Muscle of back (tissue), 11 donors: ENCODE results near the gene CEBPE. TPM values are rescaled to one million over a fixed set of nuclear protein-coding genes. Genes with fewer than 3 reads are reported as not detected.
A peak's percentile ranks its signal among the peaks of the same experiment; 100 is the strongest.
"Not testable (repeated sequence)": the region's sequence is repeated elsewhere in the genome, so short reads cannot be mapped to it uniquely, and the experiment has no call there.

Source experiments
- DNase-seq, 3 donors: peaks; one replicate each; pipeline versions ENCODE4 v3.0.0 to v3.0.0-alpha.2; 2013
- polyA plus RNA-seq, 10 donors: library from polyadenylated mRNA; unstranded; fragments of 120-200 nt; gene quantifications; one replicate each; pipeline ENCODE4 v1.2.1, GENCODE V29; 2013; ENCODE audit not compliant: insufficient read length in 10 of 10

The CEBPE gene
- polyA plus RNA-seq, 10 donors = 0.13 to 0.25 (median 0.18) TPM; not detected in 4

GRCh38 chr14:23122086-23122485 lies 3.0 kb upstream of the CEBPE start:
- no peak for DNase-seq

DNA sequence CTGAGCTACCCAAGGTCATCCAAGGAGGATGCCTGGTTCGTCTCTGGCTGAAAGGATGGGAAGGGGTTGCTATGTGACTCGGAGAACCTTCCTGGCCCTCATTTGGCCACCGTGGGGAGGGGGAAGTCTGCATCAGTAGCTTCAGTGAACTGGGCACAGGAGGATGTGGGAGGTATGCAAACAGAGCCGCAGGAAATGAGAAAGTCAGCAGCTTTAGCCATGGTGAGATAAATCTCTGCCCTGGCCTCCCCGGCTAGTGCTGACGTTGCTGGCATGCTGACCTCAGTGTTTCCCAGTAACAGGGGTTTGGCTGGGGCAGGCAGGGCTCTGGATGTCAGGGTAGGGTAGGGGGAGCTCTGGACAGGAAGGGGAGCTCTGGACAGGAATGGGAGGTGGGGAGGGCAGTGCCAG lies 2.3 kb upstream of the CEBPE start:
- peak in 1 of 3 donors; percentile 42 for DNase-seq

DNA sequence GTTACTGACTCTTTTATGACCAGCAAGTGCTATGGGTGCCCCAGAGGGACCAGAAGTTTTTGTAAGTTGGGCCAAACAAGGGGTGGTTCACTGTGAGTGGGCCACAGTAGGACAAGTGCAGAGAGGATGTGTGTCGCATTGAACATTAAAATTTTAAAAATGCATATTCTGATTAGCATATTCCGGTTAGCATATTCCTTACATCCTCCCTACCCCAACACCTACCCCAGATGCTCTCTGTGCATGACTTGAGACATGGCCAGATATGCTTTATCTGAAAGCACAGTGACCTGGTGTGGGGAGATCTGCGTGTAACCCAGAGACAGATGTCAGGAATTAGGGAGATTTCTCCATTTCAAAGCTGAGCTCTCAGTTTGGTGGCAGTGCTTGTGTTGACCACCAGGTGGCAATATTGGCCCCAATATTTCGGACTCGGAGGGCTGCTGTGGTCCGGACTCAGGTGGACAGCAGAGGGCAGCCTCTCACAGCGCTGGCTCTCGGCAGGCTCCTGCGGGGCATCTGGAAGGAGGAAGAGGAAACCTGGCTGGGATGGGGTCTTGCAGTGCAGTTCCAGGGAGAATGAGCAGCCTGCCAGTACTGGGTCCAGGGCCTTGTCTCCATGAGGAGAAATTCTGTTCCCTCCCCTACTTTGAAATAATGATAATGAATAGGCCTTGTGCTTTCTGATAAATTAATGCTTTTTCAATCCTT lies 1.6 kb upstream of the CEBPE start:
- DNase-seq = peak; percentile 83 to 93 (median 89)

DNA sequence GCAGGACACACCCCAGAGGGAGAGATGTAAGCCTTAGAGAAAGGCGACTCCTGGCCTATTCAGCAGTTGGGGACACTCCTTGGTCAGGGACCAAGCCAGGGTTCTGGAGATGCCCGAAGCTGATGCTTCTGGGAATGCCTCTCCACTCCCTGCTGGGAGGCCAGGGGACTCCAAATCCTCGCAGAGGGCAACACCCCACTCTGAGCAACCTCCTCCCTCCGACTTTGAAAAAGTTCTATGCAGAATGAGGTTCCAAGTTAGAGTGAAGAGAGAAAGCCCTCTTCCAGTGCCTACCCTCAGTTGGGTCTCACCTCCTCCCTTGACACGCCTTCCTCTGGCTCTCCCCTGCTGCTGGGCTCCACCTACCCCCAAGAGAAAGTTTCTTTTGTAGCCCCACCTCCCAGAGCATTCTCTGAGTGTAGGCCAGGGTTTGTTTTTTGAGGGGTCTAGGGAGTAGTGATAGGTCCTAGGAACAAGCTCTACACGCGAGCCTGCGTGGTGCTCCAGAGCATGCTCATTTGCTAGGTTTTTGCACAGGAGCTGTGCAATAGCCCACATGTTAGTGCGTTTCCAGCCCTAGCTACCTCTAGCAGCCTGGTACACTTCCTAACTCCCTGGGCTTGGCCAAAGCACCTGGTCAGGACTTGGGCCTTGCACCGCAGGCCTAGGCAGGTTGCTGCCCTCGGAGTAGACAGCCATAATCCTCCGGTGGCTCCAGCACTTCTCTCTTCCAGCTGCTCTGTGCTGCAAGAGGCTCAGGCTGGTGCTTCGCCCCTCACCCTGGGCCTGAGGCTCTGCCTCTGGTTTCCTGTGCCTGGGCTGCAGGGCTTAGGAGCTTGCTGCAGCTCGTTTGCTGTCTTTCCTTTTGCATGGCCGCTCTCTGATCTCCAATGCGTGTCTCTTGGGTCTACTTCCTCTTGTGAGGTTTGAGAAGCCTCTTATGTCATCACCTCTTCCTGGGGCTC lies 590 bp upstream of the CEBPE start:
- DNase-seq = peak in 1 of 3 donors; percentile 24

DNA sequence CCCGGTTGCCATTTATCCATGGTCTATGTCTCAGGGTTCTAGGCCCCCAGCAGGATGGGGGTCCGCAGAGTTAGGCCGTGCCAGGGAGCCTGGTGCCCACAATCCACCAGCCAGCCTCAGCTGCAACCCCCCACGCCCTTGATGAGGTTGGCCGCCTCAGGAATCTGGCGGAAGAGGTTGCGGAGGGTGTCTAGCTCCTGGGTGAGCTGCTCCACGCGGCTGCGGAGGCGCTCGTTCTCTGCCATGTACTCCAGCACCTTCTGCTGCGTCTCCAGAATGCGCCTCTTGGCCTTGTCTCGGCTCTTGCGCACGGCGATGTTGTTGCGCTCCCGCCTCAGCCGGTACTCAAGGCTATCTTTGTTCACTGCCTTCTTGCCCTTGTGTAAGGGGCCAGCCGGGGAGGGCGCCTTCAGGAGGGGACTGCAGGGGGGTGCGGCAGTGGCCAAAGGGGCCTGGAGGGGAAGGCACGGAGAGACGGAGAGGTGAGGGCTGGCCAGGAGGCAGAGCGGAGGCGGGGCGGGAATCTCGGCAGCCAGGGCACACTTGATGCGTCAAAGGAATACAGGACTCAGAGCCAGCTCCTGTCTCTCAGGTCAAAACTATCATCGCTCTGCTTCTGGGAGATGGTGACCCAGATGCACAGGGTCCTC lies 1.6 kb downstream of the CEBPE start:
- no peak for DNase-seq

GRCh38 chr14:23115918-23116317 lies 3.1 kb downstream of the CEBPE start:
- DNase-seq = no peak

DNA sequence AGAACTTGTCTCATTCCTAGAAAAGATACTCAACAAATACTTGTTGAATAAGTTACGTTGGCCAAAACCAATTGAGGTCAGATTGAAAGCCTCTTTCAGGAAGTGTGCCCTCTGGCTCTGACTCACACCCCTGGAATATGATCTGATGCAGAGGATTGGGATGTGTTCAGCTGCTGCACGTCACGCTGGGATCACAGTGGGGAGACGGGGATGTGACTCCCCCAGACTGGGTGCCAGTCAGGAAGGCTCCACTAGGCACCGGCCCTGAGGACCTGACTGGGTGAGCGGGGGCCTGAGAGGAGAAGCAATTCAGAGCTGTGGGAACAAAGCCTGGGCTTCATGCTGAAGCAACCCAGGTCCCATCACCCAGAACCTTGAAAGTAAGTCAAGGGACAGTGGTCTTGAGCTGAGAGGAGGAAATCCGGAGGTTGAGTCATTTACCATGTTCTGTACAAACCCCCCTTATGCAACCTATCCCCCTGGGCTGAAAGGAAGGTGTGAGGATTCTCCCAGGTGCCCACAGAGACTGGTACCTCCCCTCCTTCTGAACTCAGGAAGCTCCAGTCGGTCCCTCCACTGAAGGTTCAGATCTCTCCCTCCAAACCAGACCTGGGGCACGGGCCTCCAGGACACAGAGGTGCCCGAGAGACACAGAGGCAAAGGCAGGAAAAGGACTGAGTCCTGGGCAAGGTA lies 3.9 kb downstream of the CEBPE start:
- peak in 1 of 3 donors; percentile 87 for DNase-seq

DNA sequence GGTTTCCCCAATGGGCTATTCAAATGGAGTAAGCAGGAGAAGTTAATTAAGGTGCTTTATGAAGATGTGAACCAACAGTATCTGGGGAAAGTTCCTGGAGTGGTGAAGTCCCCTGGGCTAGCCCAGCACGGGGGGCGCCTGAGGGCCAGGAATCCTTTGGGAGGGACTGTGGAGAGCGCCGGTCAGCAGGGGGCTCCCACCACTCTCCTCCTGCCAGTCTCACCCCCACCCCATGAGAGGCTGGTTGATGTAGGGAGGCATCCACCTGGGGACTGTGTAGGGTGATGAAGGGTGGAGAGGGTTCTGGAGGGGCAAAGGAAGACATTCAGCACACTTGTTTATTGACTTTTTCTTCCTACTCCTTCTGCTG lies 4.4 kb downstream of the CEBPE start:
- DNase-seq = no peak

- no peak for DNase-seq
Measured at GRCh38 chr14:23114120-23114458, 5.0 kb downstream of the CEBPE start.

GRCh38 chr14:23113431-23114119 lies 5.5 kb downstream of the CEBPE start:
- peak in 2 of 3 donors; percentile 42 to 62 for DNase-seq

DNA sequence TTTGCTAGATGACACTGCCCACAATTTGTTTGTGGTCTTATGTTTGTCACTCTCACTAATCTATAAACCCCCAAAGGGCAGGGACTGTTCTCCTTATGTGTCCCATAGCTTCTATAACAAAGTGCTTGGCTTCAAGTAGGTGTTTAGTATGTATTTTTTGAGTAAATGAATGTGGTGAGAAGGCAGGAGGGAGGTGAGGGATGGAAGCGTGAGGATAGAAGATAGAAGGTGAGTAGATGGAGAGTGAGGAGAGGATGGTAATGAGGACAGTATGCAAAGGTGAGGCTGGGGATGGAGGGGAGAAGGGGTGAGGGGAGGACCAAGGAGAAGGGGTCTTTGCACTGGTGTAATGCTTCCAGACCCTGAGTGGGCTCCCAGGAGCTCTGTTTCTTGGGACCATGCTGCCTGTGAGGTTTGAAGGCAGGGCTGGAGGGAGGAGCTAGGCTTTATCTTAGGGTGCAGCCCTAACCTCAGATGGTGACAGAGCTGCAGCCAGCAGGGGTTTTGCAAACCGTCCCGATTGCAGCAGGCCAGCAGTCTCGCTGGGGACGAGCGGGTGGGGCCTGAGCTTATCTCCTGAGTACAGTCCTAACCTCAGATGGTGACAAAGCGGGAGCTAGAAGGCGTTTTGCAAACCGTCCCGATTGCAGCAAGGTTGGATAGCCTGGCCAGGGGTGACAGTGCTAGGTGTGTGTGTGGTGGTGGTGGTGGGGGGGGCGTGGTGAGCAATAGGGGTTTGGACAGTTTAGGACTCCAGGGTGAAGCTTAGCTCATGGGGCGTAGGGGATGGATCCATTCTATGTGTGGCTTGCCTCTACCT lies 6.5 kb downstream of the CEBPE start:
- no peak for DNase-seq

GRCh38 chr14:23110579-23111365 lies 8.3 kb downstream of the CEBPE start:
- no peak for DNase-seq

GRCh38 chr14:23109769-23110168 lies 9.3 kb downstream of the CEBPE start:
- no peak for DNase-seq

GRCh38 chr14:23108169-23108568 lies 10.9 kb downstream of the CEBPE start:
- DNase-seq = not testable (repeated sequence)

DNA sequence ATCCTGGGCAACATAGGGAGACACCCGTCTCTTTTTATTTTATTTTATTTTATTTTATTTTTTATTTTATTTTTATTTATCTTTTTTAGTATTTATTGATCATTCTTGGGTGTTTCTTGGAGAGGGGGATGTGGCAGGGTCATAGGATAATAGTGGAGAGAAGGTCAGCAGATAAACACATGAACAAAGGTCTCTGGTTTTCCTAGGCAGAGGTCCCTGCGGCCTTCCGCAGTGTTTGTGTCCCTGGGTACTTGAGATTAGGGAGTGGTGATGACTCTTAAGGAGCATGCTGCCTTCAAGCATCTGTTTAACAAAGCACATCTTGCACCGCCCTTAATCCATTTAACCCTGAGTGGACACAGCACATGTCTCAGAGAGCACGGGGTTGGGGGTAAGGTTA lies 11.4 kb downstream of the CEBPE start:
- not testable (repeated sequence) for DNase-seq

- no peak for DNase-seq
Measured at GRCh38 chr14:23106747-23107045, 12.4 kb downstream of the CEBPE start.

GRCh38 chr14:23105348-23105824 lies 13.7 kb downstream of the CEBPE start:
- no peak for DNase-seq

- DNase-seq = no peak
Measured at GRCh38 chr14:23104591-23105347, 14.3 kb downstream of the CEBPE start, which contains the start of gene CIROP. Gene CIROP, minus strand, starts transcription at chr14:23104989. Its CDS starts 69 bp downstream, at chr14:23104920.
